ENCODE results near the gene PRAF2.

Gene PRAF2

GRCh38 chrX:49041744-49042580 lies 31.8 kb downstream of the PRAF2 start:
- no peak for DNase-seq

- no peak for DNase-seq
These were observed 33.3 kb downstream of the PRAF2 start for GRCh38 chrX:49040376-49040955.

- DNase-seq, result peak; percentile 10 to 30
These were observed 34.0 kb downstream of the PRAF2 start for GRCh38 chrX:49039598-49040375.

- DNase-seq, result no peak
These were observed 35.8 kb downstream of the PRAF2 start for GRCh38 chrX:49037883-49038475.

- no peak for DNase-seq
These were observed 43.5 kb downstream of the PRAF2 start for GRCh38 chrX:49030283-49030682.

GRCh38 chrX:49029876-49030275 lies 43.9 kb downstream of the PRAF2 start:
- DNase-seq, result no peak
